Stimulated activated CD8-positive, alpha-beta memory T cell treated with anti-CD3 and anti-CD28 coated beads, Interleukin-2, amount 100 ng/mL, for 1 hour (primary cell): ENCODE results near the gene SCGB1A1.

Source experiments
- DNase-seq, 2 donors: peaks; one replicate each; pipeline ENCODE4 v3.0.0-alpha.2; 2020; ENCODE audit warnings: low read depth in 2 of 2

The SCGB1A1 gene

DNA sequence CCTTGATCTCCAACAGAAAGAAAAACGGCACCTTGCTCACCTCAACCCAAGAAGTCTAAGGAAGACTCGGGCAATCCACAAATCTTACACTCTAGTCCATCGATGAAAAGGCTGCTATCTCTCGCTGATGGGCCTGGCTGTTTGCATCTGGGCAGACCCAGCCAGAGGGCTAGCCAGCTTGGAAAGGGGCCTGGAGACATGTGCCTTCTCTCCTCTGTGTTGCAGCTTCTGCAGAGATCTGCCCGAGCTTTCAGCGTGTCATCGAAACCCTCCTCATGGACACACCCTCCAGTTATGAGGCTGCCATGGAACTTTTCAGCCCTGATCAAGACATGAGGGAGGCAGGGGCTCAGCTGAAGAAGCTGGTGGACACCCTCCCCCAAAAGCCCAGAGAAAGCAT, 3.2 kb downstream of the SCGB1A1 start:
- no peak for DNase-seq

DNA sequence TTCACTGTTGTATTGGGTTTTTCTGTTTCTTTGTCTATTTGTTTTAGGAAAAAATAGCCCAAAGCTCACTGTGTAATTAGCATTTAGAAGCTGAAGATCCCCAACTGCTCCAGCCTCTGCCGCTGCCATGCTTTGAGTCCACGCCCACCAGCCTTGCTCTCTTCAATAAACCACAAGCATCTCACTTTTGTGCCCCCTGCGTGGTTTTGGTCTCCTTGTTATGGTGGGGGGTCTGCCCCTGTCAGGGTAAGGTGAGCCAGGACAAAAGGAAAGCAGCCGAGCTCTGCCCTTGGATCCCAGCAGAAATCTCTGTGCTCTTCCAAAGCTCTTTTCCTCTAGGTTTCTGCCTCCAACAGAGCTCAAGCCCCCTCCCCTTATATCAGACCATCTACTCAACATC, 4.2 kb downstream of the SCGB1A1 start:
- DNase-seq = no peak

DNA sequence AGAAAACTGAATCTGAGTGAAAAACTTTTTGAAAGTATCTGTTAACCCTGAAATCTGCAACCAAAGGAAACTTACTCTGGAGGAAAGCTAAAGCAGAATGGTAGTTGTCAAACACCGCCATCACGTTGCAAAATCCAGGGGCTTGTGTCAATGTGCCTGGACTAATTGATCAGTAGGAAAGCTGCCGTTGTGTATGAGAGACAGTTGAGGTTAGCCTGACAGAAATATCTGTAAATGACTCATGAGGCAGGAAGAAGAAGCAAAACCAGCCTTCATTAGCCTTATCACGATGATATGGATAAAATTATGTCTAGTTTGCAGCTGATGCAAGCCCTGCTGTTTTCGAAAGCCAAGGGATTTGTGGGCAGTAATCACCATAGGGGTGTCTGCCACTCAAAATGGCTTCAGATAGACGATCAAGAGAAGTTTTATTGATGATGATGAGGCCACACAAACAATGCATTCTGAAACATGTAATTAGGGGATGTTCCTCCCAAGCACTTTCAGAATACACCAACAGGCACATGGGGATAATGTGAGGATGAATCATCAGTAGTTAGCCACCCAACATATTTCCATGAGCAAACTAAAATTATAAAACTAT, 8.9 kb downstream of the SCGB1A1 start:
- no peak for DNase-seq

- DNase-seq = no peak
These were observed 10.2 kb downstream of the SCGB1A1 start for GRCh38 chr11:62428871-62429560.

DNA sequence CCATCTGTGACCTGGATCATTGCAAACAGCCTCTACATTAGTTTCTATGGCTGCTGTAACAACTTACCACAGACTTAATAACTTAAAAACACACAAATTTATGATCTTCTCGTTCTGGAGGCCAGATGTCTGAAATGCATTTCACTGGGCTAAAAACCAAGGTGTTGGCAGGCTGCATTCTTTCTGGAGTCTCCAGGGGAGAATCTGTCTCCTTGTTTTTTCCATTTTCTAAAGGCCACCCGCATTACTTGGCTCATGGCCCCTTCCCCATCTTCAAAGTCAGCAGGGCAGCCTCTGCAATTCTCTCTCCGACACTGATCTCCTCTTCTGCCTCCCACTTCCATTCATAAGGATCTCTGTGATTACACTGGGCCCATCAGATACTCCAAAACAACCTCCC, 11.6 kb downstream of the SCGB1A1 start:
- DNase-seq = no peak

DNA sequence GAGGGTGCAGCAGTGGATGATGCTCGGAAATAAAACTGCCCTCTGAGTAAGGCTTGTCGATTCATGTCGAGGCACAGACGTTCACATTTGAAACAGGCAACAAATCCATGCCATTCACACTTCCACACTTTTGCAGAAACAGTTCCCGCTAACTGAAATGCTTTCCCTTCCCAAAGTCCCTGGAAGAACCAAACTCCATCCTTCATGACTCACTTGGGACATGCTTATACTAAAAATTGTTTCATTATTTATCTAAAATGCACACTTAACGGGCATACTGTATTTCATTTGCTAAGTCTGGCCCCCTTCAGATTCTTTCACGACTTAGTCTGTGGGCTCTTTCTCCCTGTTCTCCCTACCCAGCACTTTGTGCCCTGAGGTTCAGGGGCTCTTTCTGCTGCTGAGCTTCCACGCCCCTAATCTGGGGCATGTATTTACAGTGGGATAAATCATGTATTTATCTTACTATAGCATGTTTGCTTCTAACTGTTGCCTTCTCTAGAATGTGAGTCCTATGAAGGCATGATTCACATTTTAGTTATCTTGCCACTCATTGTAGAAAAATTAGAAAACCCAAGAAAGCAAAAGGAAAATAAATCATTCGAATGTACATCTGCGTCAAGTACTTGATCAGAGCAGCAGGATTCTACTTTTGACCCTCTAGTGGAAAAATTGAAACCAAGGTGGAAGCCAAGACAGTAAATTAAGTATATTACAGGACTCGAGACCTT, 12.5 kb downstream of the SCGB1A1 start:
- DNase-seq = no peak

- no peak for DNase-seq
These were observed 13.9 kb downstream of the SCGB1A1 start for GRCh38 chr11:62432695-62433094.

DNA sequence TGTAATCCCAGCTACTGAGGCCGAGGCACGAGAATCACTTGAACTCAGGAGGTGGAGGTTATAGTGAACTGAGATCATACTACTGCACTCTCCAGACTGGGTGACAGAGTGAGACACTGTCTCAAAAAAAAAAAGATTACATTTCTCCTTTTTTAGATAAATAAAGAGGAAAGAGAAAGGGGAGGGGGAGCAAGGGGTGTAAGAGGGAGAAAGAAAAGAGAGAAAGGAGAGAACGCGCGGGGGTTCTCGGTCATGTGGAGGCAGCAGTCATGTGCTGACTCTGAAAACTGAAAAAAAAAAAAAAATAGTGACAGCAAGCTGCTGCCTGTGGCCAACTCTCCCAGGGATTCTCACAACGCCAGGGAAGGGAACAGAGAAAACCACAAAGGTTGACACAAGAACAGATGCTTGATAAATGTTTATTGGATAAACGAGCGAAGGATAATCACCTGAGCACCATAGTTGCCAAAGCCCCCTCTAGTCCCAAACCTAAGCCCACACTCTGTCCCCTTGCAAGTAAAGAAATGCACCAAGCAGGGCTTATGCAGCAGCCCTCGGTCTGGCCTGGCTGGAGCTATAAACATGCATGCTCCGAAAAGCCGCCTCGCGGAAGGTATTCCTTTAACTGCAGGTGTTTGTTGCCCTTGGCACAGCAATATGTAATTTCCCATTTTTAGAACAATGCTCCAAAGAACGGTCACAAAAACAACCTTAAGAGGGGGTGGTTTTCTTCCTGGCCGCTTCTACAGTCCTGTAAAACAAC, 14.5 kb downstream of the SCGB1A1 start:
- DNase-seq = no peak

- no peak for DNase-seq
These were observed 15.1 kb downstream of the SCGB1A1 start for GRCh38 chr11:62433904-62434276.

GRCh38 chr11:62435846-62436660, 17.2 kb downstream of the SCGB1A1 start:
- no peak for DNase-seq

DNA sequence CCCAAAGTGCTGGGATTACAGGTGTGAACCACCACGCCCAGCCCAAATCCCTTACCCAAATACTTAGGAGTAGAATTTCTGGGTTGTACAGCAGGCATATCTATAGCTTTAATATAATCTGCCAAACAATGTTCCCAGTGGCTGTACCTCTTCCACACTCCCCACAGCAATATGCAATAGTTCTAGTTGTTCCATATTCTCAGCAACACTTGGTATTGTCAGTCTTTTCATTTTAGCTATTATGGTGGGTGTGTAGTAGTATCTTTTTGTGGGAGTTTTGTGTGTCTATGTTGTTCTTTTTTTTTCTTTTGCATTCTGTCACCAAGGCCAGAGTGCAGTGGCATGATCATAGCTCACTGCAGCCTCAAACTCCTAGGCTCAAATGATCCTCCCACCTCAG, 18.8 kb downstream of the SCGB1A1 start:
- DNase-seq = no peak

DNA sequence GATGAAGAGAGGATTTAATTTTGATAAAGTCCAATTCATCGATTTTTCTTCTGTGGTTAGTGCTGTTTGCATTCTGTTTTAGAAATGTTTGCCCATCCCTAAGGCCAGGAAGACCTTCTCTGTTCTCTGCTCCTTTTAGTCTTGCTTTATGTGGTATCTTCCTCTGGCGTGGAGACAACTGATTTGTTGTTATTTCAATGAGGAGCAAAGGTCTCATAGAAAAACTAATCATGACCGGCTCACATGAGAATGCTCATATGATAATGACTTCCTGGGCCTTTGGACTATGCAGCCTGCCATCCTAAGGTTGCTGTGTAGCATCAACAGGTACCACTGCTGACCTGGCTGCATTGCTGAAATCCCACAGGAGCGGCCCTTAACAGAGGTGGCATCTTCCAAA, 19.8 kb downstream of the SCGB1A1 start:
- DNase-seq = no peak

DNA sequence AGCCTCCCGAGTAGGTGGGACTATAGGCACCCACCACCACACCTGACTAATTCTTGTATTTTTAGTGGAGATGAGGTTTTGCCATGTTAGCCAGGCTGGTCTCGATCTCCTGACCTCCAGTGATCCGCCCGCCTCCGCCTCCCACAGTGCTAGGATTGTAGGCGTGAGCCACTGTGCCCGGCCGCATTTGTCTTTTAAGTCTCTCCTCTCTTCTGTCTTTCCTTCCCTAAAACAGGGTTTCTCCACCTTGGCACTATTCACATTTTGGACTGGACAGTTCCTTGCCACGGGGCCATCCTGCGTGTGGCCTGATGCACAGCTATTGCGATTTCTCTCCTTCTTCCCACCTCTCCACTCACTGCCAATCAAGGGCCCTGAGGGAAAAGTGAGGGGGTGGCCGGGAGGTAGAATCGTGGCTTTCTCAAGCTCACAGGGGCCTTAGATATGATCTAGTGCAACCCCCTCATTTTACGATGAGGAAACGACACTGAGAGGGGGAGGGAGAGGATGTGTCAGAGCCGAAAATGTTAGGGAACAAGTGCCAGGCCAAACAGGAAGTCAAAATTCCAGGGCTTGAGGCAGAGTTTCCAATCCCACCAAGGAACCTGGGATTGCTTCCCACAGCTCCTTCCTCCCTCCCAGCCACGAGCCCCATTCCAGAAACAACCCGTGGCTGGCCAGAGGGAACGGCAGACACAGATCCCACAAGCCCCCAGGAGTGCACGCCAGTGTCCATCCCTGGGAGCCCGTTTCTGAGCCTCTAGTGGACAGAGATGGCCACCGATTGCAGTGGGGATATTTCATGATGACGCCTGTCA, 21.2 kb downstream of the SCGB1A1 start:
- no peak for DNase-seq

DNA sequence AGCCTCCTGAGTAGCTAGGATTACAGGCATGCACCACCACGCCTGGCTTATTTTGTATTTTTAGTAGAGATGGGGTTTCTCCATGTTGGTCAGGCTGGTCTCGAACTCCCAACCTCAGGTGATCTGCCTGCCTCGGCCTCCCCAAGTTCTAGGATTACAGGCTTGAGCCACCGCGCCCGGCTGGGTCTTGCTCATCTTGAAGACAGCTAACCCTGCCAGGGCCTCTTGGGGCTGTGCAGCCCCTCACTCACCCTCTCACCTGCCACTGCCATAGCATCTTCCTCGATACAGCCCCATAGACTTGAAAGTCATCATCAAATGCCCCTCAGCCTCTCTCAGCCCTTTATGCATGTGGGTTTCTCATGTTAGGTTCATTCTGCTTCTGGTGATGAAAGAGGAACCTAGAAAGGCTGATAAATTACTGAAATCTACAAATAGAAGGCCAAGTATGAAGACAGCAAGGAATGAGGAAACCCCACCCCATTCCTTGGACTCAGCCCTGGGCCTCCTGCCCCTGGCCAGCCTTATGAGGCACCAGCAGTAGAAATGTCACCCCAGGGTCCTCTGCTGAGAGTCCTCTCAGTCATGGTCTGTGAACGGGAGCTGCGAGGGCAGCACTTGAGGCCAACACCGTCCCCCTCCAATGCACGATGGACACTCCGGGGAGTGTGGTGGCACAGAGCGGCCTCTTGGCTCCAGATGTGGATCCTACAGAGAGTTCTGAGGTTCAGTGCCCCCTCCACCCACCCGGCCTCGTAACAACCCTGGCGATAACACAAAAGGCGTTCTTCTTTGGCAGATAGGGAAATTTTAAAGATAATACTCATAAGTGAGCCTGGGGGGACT, 24.8 kb downstream of the SCGB1A1 start:
- DNase-seq = no peak

DNA sequence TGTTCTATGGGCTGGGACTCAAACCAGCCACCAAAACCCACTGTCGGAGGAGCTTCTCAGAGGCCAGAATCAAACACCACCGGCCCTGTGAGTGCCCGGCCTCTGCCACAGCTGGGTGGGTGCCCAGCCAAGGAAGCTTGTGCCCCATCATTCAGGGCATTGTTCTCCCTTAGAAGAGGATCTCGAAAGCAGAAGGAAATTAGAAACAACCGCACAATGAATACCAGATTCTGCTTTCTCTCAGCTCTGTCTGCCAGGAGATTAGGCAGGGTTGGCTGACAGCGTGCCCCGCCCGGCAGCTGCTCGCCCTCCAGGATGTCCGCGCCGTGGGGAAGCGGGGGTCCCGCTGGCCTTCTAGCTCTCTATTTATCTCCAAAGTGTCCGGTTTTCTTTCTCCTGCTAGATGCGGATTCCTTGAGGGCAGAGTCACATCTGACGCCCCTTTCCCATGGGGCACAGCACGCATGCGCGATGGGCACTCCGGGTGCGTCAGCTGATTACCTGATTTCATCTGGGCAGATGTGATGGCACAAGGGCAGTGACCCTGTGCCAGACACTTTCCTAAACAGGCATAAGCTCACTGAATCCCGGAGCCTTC, 25.5 kb downstream of the SCGB1A1 start:
- DNase-seq = no peak

DNA sequence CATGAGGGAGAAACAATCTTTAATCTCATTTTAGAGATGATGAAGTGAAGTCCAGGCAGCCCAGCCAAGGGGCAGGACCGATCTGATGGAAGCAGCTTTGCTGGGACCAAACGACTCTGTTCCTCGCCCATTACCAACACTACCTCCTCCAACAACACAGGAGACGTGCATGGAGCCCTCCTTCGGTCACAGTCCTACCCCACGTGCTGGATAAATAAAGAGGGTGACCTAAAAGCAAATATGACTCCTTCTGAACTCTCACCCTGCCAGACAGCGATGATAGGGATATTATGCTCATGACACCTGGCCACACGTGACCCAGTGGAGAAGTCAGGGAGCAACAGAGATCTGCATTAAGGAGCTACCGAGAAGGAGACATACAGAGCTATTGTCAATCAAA, 26.0 kb downstream of the SCGB1A1 start:
- DNase-seq = no peak

DNA sequence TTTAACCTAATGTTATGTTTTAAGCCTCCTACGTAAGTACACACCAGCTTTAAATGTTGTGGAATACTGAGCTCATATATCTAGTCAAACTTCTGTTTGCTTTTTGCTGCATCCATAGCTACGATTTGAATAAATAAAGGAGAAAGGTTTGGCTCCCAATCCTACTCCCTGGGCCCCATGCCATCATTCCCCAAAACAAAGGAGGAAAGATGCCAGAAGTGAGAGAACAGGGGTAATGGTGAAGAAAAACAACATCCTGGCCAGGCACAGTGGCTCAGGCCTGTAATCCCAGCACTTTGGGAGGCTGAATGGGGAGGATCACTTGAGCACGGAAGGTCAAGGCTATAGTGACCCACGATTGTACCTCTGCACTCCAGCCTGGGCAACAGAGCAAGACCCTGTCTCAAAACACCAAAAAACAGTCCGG, 26.5 kb downstream of the SCGB1A1 start:
- DNase-seq = no peak

DNA sequence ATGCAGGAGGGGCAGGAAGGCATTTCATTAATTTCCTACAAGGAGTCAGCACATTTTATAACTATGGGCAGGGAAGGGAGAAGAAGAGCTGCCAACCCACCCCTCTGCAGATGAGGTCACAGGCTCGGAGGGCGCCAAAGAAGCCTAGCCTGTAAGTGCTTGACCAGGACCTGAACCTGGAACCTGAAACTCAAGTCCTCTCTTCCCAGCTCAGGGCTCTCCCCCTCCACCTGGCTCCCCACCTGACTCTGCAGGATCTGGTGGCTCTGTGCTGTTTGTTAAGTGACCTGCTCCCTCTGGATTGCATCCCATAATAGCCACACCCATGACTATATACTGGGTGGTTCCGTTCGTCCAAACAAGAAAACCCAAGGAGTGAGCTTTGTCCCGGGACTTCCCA, 27.3 kb downstream of the SCGB1A1 start:
- no peak for DNase-seq

DNA sequence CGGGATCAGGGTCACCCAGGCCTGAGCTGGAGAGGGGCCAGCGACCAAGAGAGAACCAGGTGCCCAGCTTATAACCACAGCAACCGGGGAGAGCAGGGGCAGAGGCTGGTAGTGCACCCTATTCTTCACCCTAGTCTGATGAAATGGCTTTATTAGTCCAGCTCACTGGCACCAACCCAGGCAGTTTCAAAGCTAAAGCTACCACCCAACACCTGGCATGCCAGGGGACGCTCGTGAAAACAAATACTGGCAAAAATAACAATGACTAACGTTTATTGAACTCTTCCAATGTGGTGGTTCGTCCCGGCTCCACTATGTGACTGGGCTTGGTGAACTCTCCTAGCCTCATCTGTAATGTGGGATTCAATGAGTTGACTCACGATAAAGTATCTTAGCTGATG, 30.6 kb downstream of the SCGB1A1 start:
- DNase-seq = no peak
